GM19463 (cell line): Measurements from ENCODE around the gene CTRB1.
A peak's percentile ranks its signal among the peaks of the same experiment; 100 is the strongest.
"Not testable (repeated sequence)": the region's sequence is repeated elsewhere in the genome, so short reads cannot be mapped to it uniquely, and the experiment has no call there.

ENCODE experiments used
- ATAC-seq: cut with Tn5 transposase; IDR thresholded peaks from one replicate; pipeline ENCODE4 v1.9.1; 2021; ENCODE audit warnings: mild to moderate bottlenecking, moderate library complexity; ENCODE audit not compliant: unreplicated experiment

Gene CTRB1

GRCh38 chr16:75238853-75239541, 20.2 kb downstream of the CTRB1 start:
- peak; percentile 42 for ATAC-seq

GRCh38 chr16:75239542-75240122, 20.8 kb downstream of the CTRB1 start:
- ATAC-seq, result no peak

GRCh38 chr16:75240633-75241032, 21.8 kb downstream of the CTRB1 start:
- ATAC-seq, result not testable (repeated sequence)

GRCh38 chr16:75241412-75241811, 22.6 kb downstream of the CTRB1 start:
- ATAC-seq, result no peak

GRCh38 chr16:75241955-75242354, 23.2 kb downstream of the CTRB1 start:
- no peak for ATAC-seq

- ATAC-seq, result not testable (repeated sequence)
Measured at GRCh38 chr16:75242436-75243078, 23.8 kb downstream of the CTRB1 start.

GRCh38 chr16:75243667-75244224, 25.0 kb downstream of the CTRB1 start:
- no peak for ATAC-seq

- peak; percentile 5 for ATAC-seq
Measured at GRCh38 chr16:75244225-75244809, 25.5 kb downstream of the CTRB1 start.

GRCh38 chr16:75244844-75245758, 26.3 kb downstream of the CTRB1 start:
- ATAC-seq, result peak; percentile 69

- no peak for ATAC-seq
Measured at GRCh38 chr16:75246504-75247205, 27.9 kb downstream of the CTRB1 start.

GRCh38 chr16:75247249-75247648, 28.5 kb downstream of the CTRB1 start:
- ATAC-seq, result no peak

- no peak for ATAC-seq
Measured at GRCh38 chr16:75248142-75248535, 29.4 kb downstream of the CTRB1 start.

GRCh38 chr16:75248536-75249380, 30.0 kb downstream of the CTRB1 start:
- ATAC-seq, result no peak

GRCh38 chr16:75249441-75249840, 30.7 kb downstream of the CTRB1 start:
- ATAC-seq, result no peak

- no peak for ATAC-seq
Measured at GRCh38 chr16:75250089-75250808, 31.5 kb downstream of the CTRB1 start.

- peak; percentile 37 for ATAC-seq
Measured at GRCh38 chr16:75250809-75251279, 32.1 kb downstream of the CTRB1 start.

GRCh38 chr16:75251280-75252048, 32.7 kb downstream of the CTRB1 start, which contains the start of gene BCAR1:
Gene BCAR1, minus strand, starts transcription at chr16:75251624. Its CDS starts 142 bp downstream, at chr16:75251482.
- ATAC-seq, result peak; percentile 86
